Stimulated activated CD4-positive, alpha-beta T cell treated with anti-CD3 and anti-CD28 coated beads, Interleukin-4, amount 100 ng/mL, for 4 hours (primary cell): Measurements from ENCODE around the gene DNAJC17.

Experiments used
- DNase-seq, 2 experiments: peaks; one replicate each; pipeline ENCODE4 v3.0.0-alpha.2; 2020

DNAJC17 gene

GRCh38 chr15:40787991-40788390 is 19.3 kb downstream of the DNAJC17 start:
- no peak for DNase-seq

DNA sequence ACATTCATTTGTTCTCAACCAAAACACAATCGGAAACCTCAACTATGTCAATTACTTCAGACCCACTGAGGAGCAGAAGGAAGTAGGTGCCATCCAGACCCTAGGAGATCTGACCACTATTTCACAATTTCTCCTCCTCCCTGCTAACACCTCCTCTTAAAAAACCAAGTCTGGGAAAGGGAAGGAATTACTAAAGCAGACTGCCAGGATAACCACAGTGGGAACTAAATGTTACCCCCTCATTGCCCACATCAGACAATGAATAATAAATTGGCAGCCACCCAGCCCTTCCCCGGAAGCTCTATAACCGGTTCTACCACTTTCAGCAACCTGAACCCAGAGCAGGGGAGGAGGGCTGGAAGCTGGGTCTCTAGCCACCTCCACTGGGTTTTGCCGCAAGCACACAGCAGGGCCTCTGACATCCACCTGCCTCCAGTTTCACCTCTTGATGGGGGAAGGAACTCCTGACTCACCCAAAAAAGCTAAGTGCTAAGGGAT is 19.9 kb downstream of the DNAJC17 start:
- DNase-seq: peak; percentile 54 to 81

DNA sequence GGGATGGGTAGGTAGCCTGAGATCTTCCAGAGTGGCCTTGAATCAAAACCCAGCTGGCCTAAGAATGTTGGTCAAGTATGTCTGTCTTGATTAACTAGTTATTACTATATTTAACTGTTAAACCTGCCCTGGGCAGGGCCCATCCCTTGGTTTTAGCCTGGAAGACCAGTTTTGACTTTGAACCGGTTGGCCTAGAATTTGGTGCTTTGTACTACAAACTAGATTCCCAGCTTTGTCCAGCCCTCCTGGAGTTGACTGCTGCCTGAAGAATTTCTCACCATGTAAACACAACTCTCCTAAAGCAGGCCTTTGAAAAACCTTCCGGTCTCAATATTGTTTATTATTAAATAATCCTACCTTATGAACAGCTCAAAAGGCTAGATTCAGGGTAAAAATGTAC is 21.5 kb downstream of the DNAJC17 start:
- no peak for DNase-seq

DNA sequence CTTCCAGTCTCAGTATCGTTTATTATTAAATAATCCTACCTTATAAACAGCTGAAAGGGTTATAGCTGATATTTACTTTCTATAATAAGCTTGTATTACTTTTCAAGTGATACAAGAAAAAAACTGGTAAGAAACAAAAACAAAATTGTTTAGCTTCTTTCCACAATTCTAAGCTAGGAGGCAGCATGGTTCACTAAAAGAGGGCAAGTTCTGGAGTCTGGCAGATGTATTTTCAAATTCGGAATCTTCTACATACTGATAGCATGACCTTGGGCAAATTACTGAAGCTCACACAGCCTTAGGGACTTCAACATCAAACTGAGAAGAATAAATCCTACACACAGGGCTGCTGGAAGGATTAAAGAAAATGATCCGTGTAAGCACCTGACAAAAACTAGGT is 22.1 kb downstream of the DNAJC17 start:
- no peak for DNase-seq

DNA sequence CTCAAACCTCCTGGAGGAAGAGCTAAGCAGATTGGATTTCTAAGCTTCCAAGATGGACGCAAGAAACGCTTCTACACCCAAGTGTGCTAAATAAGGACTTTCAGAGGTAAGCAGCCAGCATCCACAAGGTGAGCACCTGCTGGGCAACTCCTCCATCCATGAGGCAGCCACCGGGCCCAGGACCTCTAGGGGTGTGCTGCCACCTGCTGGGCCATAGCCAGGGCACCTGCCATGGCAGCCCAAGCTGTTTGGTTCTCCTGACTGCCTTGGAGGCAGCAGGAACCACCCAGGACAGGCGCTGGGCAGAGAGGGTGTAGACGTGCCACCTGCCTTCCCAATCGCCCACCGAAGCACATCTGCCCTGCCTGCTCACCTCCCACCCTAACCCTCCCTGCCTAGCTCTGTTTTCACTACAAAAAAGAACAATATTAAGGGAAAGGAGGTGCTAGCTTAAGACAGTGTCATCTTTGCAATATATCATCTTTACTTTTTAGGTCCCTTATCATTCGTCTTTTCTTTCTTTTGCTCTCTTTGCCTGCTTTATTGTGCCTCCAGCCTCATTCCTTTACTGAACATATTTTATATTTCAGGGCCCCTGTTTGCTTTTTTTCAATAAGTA is 24.6 kb downstream of the DNAJC17 start:
- DNase-seq: peak; percentile 77 to 78

DNA sequence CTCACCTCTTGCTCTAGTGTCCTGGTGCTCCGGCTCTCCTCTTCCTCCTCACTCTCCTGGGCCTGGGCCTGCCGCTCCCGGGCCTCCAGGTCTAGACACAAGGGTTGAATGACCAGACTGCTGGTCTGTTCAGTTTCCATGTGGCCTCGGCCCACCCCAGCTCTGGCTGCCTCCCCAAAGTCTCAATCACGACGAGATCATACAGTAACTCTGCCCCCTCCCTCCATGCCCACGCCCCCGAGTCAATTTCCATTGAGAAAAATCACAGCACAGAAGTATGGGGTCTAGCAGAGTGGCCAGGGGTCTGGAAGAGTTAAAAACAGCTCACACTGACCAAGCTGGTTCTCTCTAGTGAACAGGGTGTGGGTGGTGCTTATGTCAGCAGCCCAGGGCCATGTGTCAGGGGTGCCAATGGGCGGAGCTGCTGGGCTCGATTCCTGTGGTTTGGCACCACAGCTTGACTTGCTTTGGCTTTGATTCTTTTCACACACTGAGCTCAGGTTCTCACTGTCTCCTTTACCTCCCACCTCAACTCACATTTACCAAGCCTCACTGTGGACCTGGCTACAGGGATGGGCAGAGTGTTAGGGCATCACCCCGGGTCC is 30.6 kb downstream of the DNAJC17 start:
- DNase-seq: no peak

DNA sequence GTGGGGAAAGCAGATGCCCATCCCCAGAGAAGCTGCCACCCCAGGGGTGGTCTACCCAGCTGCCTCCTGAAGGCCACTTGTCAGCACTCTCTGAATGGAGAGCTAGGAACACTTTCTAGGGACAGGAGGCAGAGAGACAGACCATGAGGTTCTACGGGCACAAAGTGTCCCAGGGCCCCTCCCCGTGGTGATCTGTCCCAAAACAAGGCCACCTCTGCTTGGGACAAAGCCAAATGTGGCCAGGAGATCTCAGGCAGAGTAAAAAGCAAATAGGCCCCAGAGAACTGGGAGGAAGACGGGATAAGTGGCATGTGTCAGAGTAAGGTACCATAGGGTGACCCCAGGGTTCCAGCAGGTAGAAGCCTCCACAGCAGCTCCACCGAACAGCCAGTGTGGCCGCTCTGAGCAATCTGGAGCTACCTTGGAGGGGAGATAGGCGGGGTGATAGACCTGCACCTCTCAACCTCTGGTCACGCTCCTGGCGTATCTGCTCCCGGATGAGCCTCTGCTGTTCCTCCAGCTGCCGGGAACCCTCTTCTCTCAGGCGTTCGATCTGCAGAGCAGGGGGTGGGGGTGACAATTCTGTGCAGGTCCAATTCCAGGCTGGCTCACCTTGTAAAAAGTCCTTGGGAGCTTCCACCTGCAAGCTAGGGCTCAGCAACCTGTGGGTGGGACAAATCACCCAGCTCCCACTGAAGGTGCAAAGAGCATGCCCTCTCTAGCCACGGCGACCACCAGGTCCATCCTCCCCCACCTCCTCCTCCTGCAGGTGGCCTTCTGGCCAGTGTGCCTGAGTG is 31.3 kb downstream of the DNAJC17 start:
- no peak for DNase-seq

DNA sequence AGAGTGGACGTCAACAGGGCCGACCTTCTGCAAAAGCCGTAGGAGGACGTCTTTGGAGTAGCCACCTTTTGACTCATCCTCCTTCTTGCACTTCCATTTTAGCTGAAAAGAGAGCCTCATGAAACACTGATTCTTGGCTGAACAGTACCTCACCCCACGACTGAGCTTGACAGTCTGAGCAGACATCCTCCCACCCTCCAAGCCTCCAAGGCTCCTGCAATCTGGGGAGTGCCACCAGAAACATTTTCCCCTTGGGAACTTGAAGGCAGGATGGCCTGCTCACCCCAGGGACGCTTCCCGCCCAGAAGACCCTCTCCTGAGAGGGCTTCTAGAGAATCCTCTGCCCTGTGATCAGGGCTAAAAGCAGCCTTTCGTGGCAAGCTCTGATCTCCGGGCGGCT is 32.3 kb downstream of the DNAJC17 start:
- DNase-seq: no peak

DNA sequence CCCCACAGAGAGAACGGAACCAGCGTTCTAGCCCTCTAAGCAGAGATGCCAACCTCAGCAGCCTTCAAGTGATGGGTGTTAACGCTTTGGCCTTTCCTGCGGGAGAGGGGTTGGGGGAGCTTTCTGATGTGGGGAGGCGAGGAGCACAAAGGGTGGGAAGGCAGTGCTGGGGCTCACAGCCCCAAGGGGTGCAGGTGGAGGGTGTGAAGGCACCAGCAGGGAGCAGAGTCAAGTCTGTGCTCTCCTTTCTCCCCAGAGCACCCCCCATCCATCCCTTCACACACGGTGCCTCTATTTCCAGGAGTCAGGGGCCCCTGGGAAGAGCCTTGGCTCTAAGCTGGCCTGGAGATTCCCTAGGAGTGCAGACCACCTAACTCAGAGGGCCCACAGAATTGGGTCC is 33.4 kb downstream of the DNAJC17 start:
- no peak for DNase-seq

GRCh38 chr15:40773496-40773895 is 33.8 kb downstream of the DNAJC17 start:
- no peak for DNase-seq

DNA sequence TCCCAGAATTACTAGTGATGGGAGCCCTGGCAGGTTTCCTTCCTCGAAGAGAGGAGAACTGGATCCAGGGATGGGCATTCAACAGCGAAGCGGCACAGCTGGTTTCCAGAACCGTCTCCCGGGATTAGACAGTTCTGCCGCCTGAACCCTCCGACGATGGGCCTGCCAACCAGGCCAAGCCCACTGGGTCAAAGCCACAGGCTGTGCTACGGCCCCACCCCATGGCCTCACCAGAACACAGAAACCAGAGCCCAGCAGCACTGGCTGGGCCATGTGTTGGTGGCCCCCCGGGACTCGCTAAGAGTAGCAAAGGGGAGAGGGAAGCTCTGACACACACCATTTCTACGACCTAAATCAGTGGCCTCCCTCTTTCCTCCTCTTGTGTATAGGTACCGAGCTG is 35.3 kb downstream of the DNAJC17 start:
- no peak for DNase-seq

DNA sequence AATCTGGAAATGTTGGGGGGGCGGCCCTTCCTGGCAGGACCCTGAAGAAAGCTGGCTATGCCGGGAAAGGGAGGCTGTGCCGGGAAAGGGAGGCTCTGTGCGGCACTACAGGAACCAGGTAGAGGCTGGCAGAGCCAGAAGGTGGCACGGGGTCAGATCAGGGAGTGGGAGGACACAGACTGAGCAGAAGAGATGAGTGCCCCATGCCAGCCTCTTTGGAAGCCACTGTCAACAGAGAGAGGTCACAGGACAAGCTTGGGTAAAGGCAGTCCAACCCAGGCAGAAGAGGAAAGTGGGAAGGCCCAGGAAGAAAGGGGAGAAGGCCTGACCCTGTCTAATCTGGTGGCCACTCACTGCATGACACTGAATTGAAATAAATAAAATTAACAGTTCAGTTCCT is 36.0 kb downstream of the DNAJC17 start:
- no peak for DNase-seq

DNA sequence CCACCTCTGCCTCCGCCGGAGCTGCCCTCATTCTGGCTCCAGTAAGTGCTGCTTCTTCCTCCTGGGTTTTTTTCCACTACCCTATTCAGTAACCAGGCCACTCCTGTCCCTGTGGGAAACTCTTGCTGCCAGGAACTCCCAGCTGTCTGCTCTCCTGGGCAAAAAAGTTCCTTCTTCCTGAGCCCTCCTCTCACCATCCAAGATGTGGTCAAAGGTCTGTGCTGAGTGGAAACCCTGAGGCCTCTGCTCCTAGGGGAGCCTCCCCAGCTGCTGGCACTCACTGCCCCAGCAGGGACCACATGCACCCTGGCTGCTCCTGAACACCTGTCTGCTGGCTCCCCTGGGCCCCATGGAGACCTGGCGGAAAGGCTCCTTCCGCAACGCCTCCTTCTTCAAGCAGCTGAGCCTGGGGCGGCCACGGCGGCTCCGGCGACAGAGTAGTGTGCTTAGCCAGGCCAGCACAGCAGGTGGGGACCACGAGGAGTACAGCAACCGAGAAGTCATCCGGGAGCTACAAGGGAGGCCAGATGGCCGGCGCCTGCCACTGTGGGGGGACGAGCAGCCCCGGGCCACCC is 37.0 kb downstream of the DNAJC17 start:
- no peak for DNase-seq

DNA sequence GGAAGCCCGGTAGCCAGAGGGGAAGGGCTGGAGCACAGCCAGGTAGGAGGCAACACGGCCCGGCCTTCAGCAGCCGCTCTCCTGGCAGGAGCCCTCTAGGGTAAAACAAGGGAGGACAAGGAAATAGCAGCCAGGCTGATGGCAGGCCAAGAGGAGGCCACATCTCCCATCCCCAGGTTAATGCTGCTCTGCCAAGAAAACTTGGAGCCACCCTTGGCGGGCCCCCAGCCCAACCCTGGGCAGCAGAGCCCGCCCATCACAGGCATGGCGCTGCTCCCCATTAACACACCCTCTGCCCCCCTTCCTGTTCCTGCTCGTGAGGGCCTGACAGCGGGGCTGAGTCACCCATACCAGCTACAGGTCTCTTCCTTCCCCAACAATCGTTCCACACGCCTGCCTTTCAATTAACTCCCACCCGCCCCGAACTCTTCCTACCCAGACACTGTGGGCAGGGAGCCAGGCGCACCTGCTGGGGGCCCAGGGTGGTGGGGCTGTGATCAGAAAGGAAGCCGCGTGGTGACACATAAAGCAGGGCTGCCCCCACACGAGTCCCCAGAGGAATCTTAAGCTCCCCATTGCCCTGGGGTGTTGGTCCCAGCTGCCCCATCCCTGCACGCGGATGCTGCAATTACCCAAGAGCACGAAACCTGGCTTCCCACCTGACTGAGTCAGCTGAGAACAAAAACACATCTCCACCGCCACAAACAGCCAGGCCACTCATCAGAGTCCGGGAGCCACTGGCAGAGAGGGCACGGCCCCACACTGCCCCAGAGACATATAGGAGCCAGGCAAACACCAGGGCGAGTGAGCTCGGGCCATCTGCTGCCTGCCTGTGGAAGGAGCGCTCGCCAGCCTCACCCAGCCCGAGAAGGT is 37.8 kb downstream of the DNAJC17 start, which contains the start of gene C15orf62:
Gene C15orf62 (plus strand): TSS at position 707 of the 873 bp plus-strand sequence. CDS start 516 bp downstream, outside the sequence.
- DNase-seq: peak; percentile 67 to 90

- DNase-seq: no peak
Measured at GRCh38 chr15:40768521-40769273, 38.6 kb downstream of the DNAJC17 start.

GRCh38 chr15:40767838-40768500 is 39.3 kb downstream of the DNAJC17 start:
- no peak for DNase-seq

GRCh38 chr15:40766906-40767837 is 40.1 kb downstream of the DNAJC17 start:
- DNase-seq: no peak

- DNase-seq: no peak
Measured at GRCh38 chr15:40766194-40766815, 41.0 kb downstream of the DNAJC17 start.

DNA sequence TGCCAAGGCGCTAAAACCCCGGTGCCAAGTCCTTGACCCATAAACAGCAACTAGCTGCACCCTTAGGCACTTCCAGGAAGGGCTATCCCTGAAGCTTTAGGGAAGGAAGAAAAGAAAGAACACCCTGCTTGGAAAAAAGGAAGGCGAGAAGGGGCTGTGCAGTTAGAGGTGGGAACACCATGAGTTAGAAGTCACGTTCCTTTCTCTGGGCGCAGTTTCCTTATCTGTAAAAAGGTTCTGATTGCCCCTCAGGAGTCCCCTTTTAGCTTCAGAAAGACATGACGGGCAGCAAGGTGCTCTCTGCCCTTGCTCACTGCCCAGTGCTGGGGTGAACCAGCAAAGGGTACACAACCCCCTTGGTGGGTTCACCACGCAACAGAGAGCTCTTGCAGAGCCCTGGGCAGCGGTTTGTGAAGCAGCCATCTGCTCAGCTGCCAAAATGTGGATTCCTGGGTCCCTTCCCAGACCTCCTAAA is 42.6 kb downstream of the DNAJC17 start:
- no peak for DNase-seq
